NCI-H2171 (cell line): ENCODE results near the gene ZBTB8B.

Source experiments
- DNase-seq: peaks from one replicate; lab custom pipeline; 2025; lab: John Stamatoyannopoulos, UW

Gene ZBTB8B

DNA sequence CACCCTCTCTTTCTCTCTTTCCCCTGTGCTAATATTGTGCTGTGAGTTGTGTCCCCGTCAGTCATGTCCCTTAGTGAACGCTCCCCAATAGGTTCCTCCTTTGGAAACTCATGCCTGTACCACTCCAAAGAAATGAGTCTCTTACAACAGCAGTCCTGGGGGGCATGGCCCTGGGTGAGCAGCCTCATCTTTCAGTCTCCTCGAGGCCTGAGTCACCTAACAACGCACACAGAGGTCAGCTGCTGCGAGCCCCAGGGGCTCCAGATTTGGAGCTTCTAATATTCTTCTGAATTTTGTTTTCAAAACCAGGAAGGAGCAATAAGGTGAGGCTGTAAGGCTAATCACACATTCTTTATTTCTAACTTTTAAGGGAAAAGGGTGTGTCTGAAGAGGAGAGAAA, 43.9 kb downstream of the ZBTB8B start:
- DNase-seq: no peak

DNA sequence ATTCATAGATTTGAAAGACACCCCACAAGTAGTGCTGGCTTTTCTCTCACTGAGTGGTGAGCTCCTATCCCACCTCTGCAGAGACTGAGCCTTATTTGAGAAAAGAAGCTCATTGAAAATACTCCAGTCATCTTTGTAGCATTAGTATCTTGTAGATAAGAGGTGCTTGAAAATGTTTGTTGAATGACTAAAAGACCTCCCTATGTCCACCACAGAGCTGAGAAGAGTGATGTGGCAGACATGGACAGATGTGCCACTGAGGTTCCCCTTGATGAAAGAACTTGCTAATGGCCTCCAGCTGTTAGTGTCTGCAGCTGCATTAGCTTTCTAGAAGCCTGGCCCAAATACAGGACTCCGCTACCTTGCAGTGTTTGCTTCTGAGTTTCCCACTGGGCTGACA, 45.1 kb downstream of the ZBTB8B start:
- DNase-seq: no peak
